H9 (cell line): ENCODE data around the gene OMP. TPM values are rescaled to one million over a fixed set of nuclear protein-coding genes. Genes with fewer than 3 reads are reported as not detected.

Source experiments
- DNase-seq: peaks from one replicate; pipeline ENCODE4 v3.0.0-alpha.2; 2017
- H2AFZ ChIP-seq: one replicate; pipeline ENCODE4 v1.6.1; 2013; ENCODE audit warnings: mild to moderate bottlenecking, low read length, control low read depth, moderate library complexity
- H2AK5ac ChIP-seq: 2 replicates; pipeline ENCODE4 v1.6.1; 2013; ENCODE audit warnings: low read length, control low read depth, mixed read lengths; ENCODE audit not compliant: insufficient read length
- H2BK120ac ChIP-seq: one replicate; pipeline ENCODE4 v1.6.1; 2013; ENCODE audit warnings: low read depth, mild to moderate bottlenecking, low read length, control low read depth, inconsistent platforms; ENCODE audit not compliant: poor library complexity, severe bottlenecking
- H2BK12ac ChIP-seq: 2 replicates; pipeline ENCODE4 v1.6.1; 2013; ENCODE audit warnings: low read length, control low read depth, mixed read lengths, low read depth; ENCODE audit not compliant: insufficient read length
- H2BK15ac ChIP-seq: 2 replicates; pipeline ENCODE4 v1.6.1; 2013; ENCODE audit warnings: low read depth, low read length, control low read depth
- H2BK20ac ChIP-seq: one replicate; pipeline ENCODE4 v1.6.1; 2013; ENCODE audit warnings: low read depth, mild to moderate bottlenecking, low read length, control low read depth, inconsistent platforms; ENCODE audit not compliant: poor library complexity, severe bottlenecking
- H2BK5ac ChIP-seq: 2 replicates; pipeline ENCODE4 v1.6.1; 2013; ENCODE audit warnings: low read length, control low read depth, mixed read lengths; ENCODE audit not compliant: insufficient read length
- H3K14ac ChIP-seq: 2 replicates; pipeline ENCODE4 v1.6.1; 2013; ENCODE audit warnings: low read length, control low read depth; ENCODE audit not compliant: insufficient read depth
- H3K18ac ChIP-seq: 2 replicates; pipeline ENCODE4 v1.6.1; 2013; ENCODE audit warnings: low read depth, mild to moderate bottlenecking, mixed read lengths, low read length, control low read depth; ENCODE audit not compliant: insufficient read length
- H3K23ac ChIP-seq: 2 replicates; pipeline ENCODE4 v1.6.1; 2013; ENCODE audit warnings: low read length, control low read depth, mixed read lengths, low read depth; ENCODE audit not compliant: insufficient read length
- H3K23me2 ChIP-seq: 2 replicates; pipeline ENCODE4 v1.6.1; 2013; ENCODE audit warnings: low read depth, mild to moderate bottlenecking, mixed read lengths, low read length, control low read depth; ENCODE audit not compliant: insufficient read length, poor library complexity, severe bottlenecking
- H3K27ac ChIP-seq: 2 replicates; pipeline ENCODE4 v1.5.1; 2013; ENCODE audit warnings: low read length, control low read depth, mixed read lengths, low read depth; ENCODE audit not compliant: insufficient read length
- H3K27me3 ChIP-seq: 2 replicates; pipeline ENCODE4 v1.6.1; 2013; ENCODE audit warnings: low read length, control low read depth, inconsistent platforms; ENCODE audit not compliant: insufficient read depth
- H3K4ac ChIP-seq: 2 replicates; pipeline ENCODE4 v1.6.1; 2013; ENCODE audit warnings: low read depth, mild to moderate bottlenecking, control low read depth, inconsistent platforms, low read length, moderate library complexity
- H3K4me1 ChIP-seq: 2 replicates; pipeline ENCODE4 v1.6.1; 2013; ENCODE audit warnings: low read length, control low read depth, inconsistent platforms; ENCODE audit not compliant: insufficient read depth
- H3K4me2 ChIP-seq: 2 replicates; pipeline ENCODE4 v1.6.1; 2013; ENCODE audit warnings: low read length, control low read depth, mixed read lengths; ENCODE audit not compliant: insufficient read length, insufficient read depth
- H3K56ac ChIP-seq: 2 replicates; pipeline ENCODE4 v1.6.1; 2013; ENCODE audit warnings: low read depth, mild to moderate bottlenecking, mixed read lengths, low read length, control low read depth; ENCODE audit not compliant: insufficient read length
- H3K79me1 ChIP-seq: 2 replicates; pipeline ENCODE4 v1.6.1; 2013; ENCODE audit warnings: low read depth, mild to moderate bottlenecking, moderate library complexity, low read length, control low read depth, inconsistent platforms; ENCODE audit not compliant: insufficient read depth, poor library complexity, severe bottlenecking
- H3K79me2 ChIP-seq: 2 replicates; pipeline ENCODE4 v1.6.1; 2013; ENCODE audit warnings: low read length, control low read depth, inconsistent platforms; ENCODE audit not compliant: insufficient read depth
- H3K9ac ChIP-seq: 2 replicates; pipeline ENCODE4 v1.6.1; 2013; ENCODE audit warnings: low read length, control low read depth, mixed read lengths; ENCODE audit not compliant: insufficient read length; ENCODE audit errors: extremely low read depth
- H3K9me3 ChIP-seq: one replicate; pipeline ENCODE4 v1.6.1; 2013; ENCODE audit warnings: low read depth, low read length, inconsistent platforms; ENCODE audit not compliant: control insufficient read depth
- H3T11ph ChIP-seq: one replicate; pipeline ENCODE4 v1.6.1; 2013; ENCODE audit warnings: mild to moderate bottlenecking, low read length, control low read depth, inconsistent platforms
- H4K20me1 ChIP-seq: one replicate; pipeline ENCODE4 v1.6.1; 2013; ENCODE audit not compliant: control insufficient read depth, insufficient read length, insufficient read depth
- H4K5ac ChIP-seq: 2 replicates; pipeline ENCODE4 v1.6.1; 2013; ENCODE audit warnings: low read depth, mild to moderate bottlenecking, mixed read lengths, low read length, control low read depth; ENCODE audit not compliant: insufficient read length
- H4K8ac ChIP-seq: replicated peaks from 2 replicates; pipeline ENCODE4 v1.6.1; 2013; ENCODE audit warnings: low read length, control low read depth, mixed read lengths, low read depth; ENCODE audit not compliant: insufficient read length
- H4K91ac ChIP-seq: 2 replicates; pipeline ENCODE4 v1.6.1; 2013; ENCODE audit warnings: low read depth, mild to moderate bottlenecking, moderate library complexity, mixed read lengths, low read length, control low read depth; ENCODE audit not compliant: insufficient read length
- H3K27ac Mint-ChIP-seq, 3 experiments: 2 replicates in 2 of 3; 3 replicates in 1 of 3; pipeline ENCODE4 v1.8.0; 2020 to 2021; ENCODE audit warnings: mixed read lengths in 3 of 3, mild to moderate bottlenecking in 1 of 3, moderate library complexity in 1 of 3
- H3K27me3 Mint-ChIP-seq: 2 replicates; pipeline ENCODE4 v1.8.0; 2021; ENCODE audit warnings: low read depth, mild to moderate bottlenecking, moderate library complexity, mixed read lengths
- H3K36me3 Mint-ChIP-seq, 3 experiments: 2 replicates in 2 of 3; 3 replicates in 1 of 3; pipeline ENCODE4 v1.8.0; 2020 to 2021; ENCODE audit warnings: low read depth in 3 of 3, mixed read lengths in 3 of 3; ENCODE audit not compliant: insufficient read depth in 1 of 3
- H3K4me1 Mint-ChIP-seq, 2 experiments: 2 replicates each; pipeline ENCODE4 v1.8.0; 2020; ENCODE audit warnings: mixed read lengths in 2 of 2
- H3K4me3 Mint-ChIP-seq, 2 experiments: 2 replicates in 1 of 2; 3 replicates in 1 of 2; pipeline ENCODE4 v1.8.0; 2020 to 2021; ENCODE audit warnings: mild to moderate bottlenecking in 2 of 2, mixed read lengths in 2 of 2, moderate library complexity in 1 of 2
- H3K9me3 Mint-ChIP-seq, 2 experiments: 2 replicates in 1 of 2; 3 replicates in 1 of 2; pipeline ENCODE4 v1.8.0; 2020; ENCODE audit warnings: mild to moderate bottlenecking in 2 of 2, mixed read lengths in 2 of 2, moderate library complexity in 1 of 2
- CTCF ChIP-seq: fragments of 200-600 bp; sonication (generic); conservative IDR thresholded peaks from 3 replicates; pipeline ENCODE4 v1.8.0; 2021; ENCODE audit warnings: antibody characterized with exemption, mild to moderate bottlenecking
- WGBS: extraction: QIAGEN DNeasy Blood & Tissue Kit; methylation state at CpG from one replicate; pipeline ENCODE4 v1.1.7; 2013; ENCODE audit warnings: missing lambda C conversion rate, low lambda C conversion rate, mixed read lengths; ENCODE audit not compliant: insufficient read length; ENCODE audit errors: extremely low coverage; 5-methylcytosine and 5-hydroxymethylcytosine counted together
- total RNA-seq: library from RNA; stranded (reverse); gene quantifications from 2 replicates; pipeline ENCODE4 v1.2.1, GENCODE V29; 2021

Gene OMP
- total RNA-seq, 1 experiment from 2014 or later: not detected

DNA sequence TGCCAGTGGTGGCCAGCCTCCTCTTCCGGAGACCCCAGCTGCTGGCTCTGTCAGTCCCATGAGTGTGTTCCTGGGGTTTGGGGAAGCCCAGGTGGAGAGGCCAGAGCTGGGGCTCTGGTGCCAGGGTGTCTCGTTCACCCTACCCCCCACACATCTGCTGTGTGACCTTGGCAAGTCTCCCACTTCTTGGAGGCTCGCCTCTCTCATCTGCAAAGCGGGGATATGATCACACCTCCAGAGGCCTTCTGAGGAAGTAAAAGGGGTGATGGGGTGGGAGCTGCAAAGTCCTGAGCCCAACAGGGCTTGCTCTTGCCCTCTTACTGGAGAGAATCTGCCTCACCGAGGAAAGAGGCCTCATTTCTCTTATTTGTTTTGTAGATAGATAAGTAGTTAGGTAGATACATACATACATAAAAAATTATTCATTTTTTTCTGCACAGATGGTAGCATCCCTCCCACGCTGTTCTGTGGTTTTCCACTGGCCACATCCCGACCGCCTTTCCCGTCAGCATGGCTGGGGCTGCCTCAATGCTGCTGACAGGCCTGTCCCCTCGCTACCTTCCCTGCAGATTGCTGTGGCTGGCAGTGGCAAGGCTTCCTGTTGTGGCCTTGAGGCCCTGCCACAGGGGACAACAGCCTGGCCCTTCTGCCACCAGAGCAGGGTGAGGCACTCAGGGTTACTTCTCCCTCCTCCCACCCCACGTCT lies 49.3 kb downstream of the OMP start:
- H3K56ac ChIP-seq: no peak overlapping the region
- H3K14ac ChIP-seq: no peak overlapping the region
- H3K4me1 ChIP-seq: peaks cover 2% of the 10 kb centered on the region; the same call in 1 of the 2 replicates
- H3K18ac ChIP-seq: no peak overlapping the region
- no peak overlapping the region for H3T11ph ChIP-seq
- no peak overlapping the region for H3K23ac ChIP-seq
- no peak overlapping the region for H4K5ac ChIP-seq
- H3K9ac ChIP-seq: no peak overlapping the region
- H3K27me3 ChIP-seq: no peaks in the 10 kb centered on the region
- peaks cover 8% of the 10 kb centered on the region for H3K27me3 Mint-ChIP-seq
- no peak overlapping the region for H2BK15ac ChIP-seq
- no peaks in the 10 kb centered on the region for H3K79me1 ChIP-seq
- H3K23me2 ChIP-seq: peaks cover 8% of the 10 kb centered on the region
- H4K8ac ChIP-seq: no peak overlapping the region
- no peak overlapping the region for H3K4me3 Mint-ChIP-seq
- WGBS: no CpG with 5 or more reads among the region's 11 CpGs
- no peak overlapping the region for H4K91ac ChIP-seq
- H3K9me3 ChIP-seq: no peaks in the 10 kb centered on the region
- no peak overlapping the region for H3K27ac ChIP-seq
- no peak overlapping the region for H2AK5ac ChIP-seq
- H3K27ac Mint-ChIP-seq: no peak overlapping the region
- H2BK5ac ChIP-seq: no peak overlapping the region
- H3K4me1 Mint-ChIP-seq: peaks cover 19 to 23% of the 10 kb centered on the region in 2 experiments
- H3K9me3 Mint-ChIP-seq: no peaks in the 10 kb centered on the region; a peak in 1 of 5 replicates
- no peaks in the 10 kb centered on the region for H3K79me2 ChIP-seq
- H3K4ac ChIP-seq: no peak overlapping the region
- H3K4me2 ChIP-seq: no peak overlapping the region
- TF ChIP-seq CTCF: no peak
- no peak overlapping the region for H2BK20ac ChIP-seq
- peaks cover 3% of the 10 kb centered on the region for H4K20me1 ChIP-seq
- H2BK120ac ChIP-seq: no peak overlapping the region
- no peak for DNase-seq
- H2BK12ac ChIP-seq: no peak overlapping the region
- no peak overlapping the region for H2AFZ ChIP-seq
- no peaks in the 10 kb centered on the region; a peak in 1 of 7 replicates for H3K36me3 Mint-ChIP-seq
